GM18858 (cell line): ENCODE data around the gene RAN.

Experiments
- ATAC-seq: cut with Tn5 transposase; IDR thresholded peaks from one replicate; pipeline ENCODE4 v1.9.1; 2021; ENCODE audit not compliant: unreplicated experiment

Gene RAN

GRCh38 chr12:130925666-130926015 lies 53.8 kb downstream of the RAN start:
- no peak for ATAC-seq
